Stimulated activated naive B cell treated with anti-CD40 and anti-IgM and Interleukin-4, amounts not matched to agents 10 μg/mL and 1 μg/mL and 100 μg/mL, for 72 hours (primary cell): ENCODE results near the gene USP4.

Source experiments
- ATAC-seq, 2 donors: fragments of 150-1000 bp; cut with Tn5 transposase; replicated peaks; 2 replicates each; pipeline ENCODE4 v1.10.0; 2021; ENCODE audit warnings: moderate library complexity in 1 of 2
- DNase-seq: peaks from one replicate; pipeline ENCODE4 v3.0.0; 2021
- H3K27ac Mint-ChIP-seq: one replicate; pipeline ENCODE4 v1.8.0; 2022; ENCODE audit warnings: mild to moderate bottlenecking, mixed read lengths
- H3K27me3 Mint-ChIP-seq, 2 donors: one replicate each; pipeline ENCODE4 v1.8.0; 2022; ENCODE audit warnings: mixed read lengths in 2 of 2
- H3K36me3 Mint-ChIP-seq, 2 donors: one replicate each; pipeline ENCODE4 v1.8.0; 2022; ENCODE audit warnings: mixed read lengths in 2 of 2, mild to moderate bottlenecking in 1 of 2
- H3K4me1 Mint-ChIP-seq, 2 donors: one replicate each; pipeline ENCODE4 v1.8.0; 2022; ENCODE audit warnings: mixed read lengths in 2 of 2, mild to moderate bottlenecking in 1 of 2
- H3K4me3 Mint-ChIP-seq, 2 donors: one replicate each; pipeline ENCODE4 v1.8.0; 2022; ENCODE audit warnings: mild to moderate bottlenecking in 2 of 2, mixed read lengths in 2 of 2, moderate library complexity in 1 of 2
- H3K9me3 Mint-ChIP-seq, 2 donors: one replicate each; pipeline ENCODE4 v1.8.0; 2022; ENCODE audit warnings: mixed read lengths in 2 of 2, mild to moderate bottlenecking in 1 of 2

Gene USP4

DNA sequence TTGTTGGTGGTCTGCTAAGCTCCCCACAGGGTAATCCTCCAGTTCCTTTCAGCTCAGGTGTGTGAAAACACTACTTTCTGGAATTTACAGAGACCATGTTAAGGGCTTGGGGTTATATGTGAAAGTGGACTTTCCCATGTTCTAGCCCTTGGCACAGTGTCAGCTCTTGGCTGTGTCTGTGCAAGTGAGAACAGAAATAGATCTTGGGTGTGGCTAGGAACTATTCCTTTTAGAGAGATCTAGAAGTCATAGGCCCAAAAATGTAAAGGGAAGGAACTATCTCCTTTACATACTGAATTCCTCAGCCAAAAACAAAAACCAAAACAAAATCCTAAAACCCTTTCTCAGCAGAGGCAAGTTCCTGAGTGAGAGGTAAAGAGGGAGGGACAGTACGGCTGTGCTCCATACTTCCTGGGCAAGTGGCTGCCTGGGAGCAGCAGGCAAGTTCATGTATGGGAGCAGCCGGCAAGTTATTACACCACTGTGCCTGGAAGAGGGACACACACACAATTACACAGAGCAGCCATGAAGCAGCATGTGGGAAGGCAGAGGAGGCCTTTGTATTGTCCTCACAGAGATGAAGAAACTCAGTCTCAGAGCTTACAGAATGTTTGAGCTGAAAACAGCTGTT lies 43.0 kb downstream of the USP4 start:
- Mint-ChIP-seq H3K9me3 (no peaks in the 10 kb centered on the region), H3K4me1 (peaks cover 0 to 4% of the 10 kb centered on the region in 2 donors), H3K27me3 (no peaks in the 10 kb centered on the region), H3K27ac (no peak overlapping the region), H3K4me3 (no peak overlapping the region), H3K36me3 (peaks cover 44 to 53% of the 10 kb centered on the region in 2 donors)
- no peak for DNase-seq
- no peak for ATAC-seq

DNA sequence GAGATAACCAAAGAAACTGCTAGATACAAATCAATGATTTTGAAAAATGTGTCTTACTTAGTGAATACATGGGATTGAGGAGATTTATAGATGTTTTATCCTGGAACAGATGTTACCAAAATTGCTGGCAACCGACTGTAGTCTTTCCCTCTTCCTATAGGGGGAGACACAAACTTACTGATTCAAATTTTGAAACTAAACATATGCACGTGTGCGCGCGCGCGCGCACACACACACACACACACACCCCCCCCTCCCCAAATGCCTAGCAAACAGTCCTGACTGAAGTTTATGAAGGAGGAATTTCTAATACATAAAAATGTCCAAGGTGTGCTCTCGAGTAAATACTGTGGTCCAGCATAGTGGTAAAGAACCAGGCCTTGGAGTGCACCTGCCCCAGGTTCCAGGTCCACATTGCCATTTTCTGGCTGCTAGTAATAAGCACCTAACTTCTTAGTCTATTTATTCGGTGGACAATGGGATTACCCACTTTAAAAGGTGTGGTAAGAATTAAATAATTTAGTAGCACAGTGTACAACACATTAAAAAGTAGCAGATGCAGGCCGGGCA lies 44.3 kb downstream of the USP4 start:
- H3K27me3 Mint-ChIP-seq, result no peaks in the 10 kb centered on the region
- ATAC-seq (no peak), DNase-seq (no peak)
- H3K9me3 Mint-ChIP-seq, result no peaks in the 10 kb centered on the region
- H3K4me3 Mint-ChIP-seq, result no peak overlapping the region
- no peak overlapping the region for H3K27ac Mint-ChIP-seq
- H3K36me3 Mint-ChIP-seq, result peaks cover 40 to 54% of the 10 kb centered on the region in 2 donors
- H3K4me1 Mint-ChIP-seq, result peaks cover 0 to 4% of the 10 kb centered on the region in 2 donors

DNA sequence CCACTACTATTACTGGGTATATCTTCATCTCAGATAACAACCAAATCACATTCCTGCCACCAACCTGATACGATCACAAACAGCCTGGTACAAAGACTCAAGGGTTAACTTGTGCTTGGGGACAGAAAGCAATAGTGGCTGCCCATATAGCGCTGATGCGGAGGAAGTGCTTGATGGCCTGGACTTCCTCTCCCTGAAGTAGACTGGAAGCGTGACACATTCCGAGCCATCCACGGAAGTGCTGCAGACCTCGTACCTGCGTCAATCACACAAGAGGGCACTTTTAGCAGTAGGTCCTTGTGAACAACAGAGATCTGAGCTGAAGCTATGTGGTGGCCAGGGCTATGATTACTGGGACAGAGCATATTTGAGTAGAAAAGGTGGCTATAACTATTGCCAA lies 45.5 kb downstream of the USP4 start:
- no peaks in the 10 kb centered on the region for H3K27me3 Mint-ChIP-seq
- ATAC-seq (no peak), DNase-seq (no peak)
- H3K4me1 Mint-ChIP-seq, result peaks cover 0 to 4% of the 10 kb centered on the region in 2 donors
- H3K27ac Mint-ChIP-seq, result peak overlapping the region; percentile 37
- H3K9me3 Mint-ChIP-seq, result no peaks in the 10 kb centered on the region
- peaks cover 39 to 53% of the 10 kb centered on the region in 2 donors for H3K36me3 Mint-ChIP-seq
- H3K4me3 Mint-ChIP-seq, result no peak overlapping the region

DNA sequence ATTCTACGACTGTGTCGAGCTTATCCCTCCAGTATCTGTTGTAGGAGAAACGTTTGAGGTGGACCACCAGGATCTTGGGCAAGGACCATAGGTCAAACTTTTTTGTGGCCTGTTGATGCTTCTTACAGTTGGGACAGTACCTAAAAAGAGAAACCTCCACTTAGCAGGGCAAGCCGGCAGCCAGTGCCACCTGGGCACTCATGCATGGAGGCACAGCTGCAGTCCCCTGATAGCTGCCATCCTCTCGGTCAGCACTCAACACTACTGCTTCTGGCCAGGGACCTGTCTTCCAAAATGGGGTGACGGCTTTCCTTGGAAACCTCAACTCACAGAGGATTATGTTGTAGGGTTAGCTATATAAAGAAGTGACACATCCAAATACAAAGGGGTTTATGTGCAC lies 55.9 kb downstream of the USP4 start:
- H3K9me3 Mint-ChIP-seq, result no peaks in the 10 kb centered on the region
- H3K4me3 Mint-ChIP-seq, result no peak overlapping the region
- DNase-seq (no peak), ATAC-seq (peak; percentile 71)
- H3K4me1 Mint-ChIP-seq, result peaks cover 13 to 15% of the 10 kb centered on the region in 2 donors
- H3K27ac Mint-ChIP-seq, result peak overlapping the region; percentile 51
- peaks cover 50 to 68% of the 10 kb centered on the region in 2 donors for H3K36me3 Mint-ChIP-seq
- no peaks in the 10 kb centered on the region for H3K27me3 Mint-ChIP-seq

DNA sequence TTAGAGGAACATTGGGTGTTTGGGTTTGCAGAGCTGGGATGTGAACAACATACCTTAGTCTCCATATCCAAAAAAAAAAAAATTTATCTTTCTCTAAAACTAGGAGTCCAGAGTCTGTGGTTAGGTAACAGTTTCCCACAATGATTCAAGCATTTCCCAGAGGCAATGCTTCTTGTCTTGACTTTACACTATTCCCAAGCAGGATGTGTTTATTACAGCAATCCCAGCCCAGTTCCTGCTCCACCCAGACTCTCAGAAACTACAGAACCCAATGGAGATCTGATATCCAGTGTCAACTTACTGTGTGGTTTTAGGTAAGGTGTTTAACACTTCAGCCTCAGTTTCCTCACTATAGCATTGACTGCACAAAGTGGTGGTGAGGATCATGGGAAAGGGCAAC lies 60.5 kb downstream of the USP4 start:
- H3K4me3 Mint-ChIP-seq, result no peak overlapping the region
- H3K9me3 Mint-ChIP-seq, result no peaks in the 10 kb centered on the region
- peaks cover 36 to 47% of the 10 kb centered on the region in 2 donors for H3K36me3 Mint-ChIP-seq
- H3K27ac Mint-ChIP-seq, result peak overlapping the region; percentile 25
- no peak for ATAC-seq
- H3K27me3 Mint-ChIP-seq, result no peaks in the 10 kb centered on the region
- no peak for DNase-seq
- peaks cover 24 to 34% of the 10 kb centered on the region in 2 donors for H3K4me1 Mint-ChIP-seq

DNA sequence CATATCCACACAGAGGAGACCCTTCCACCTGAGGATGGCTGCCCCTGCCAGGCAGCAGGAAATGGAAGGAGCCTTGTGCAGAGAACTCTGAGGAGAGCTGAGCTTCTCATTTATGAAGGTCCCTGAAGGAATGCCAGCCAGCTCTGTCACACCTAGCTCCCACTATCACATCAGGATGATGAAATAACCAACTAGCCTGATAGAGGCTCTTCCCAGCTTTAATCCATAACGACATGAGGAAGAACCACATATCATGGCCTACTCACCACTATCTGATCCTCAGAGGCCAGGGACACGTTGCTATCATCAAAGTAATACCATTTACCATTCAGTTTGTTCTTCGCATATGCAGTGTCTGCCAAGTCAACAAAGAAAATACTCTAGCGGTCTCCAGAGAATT lies 61.3 kb downstream of the USP4 start:
- Mint-ChIP-seq H3K4me1 (peaks cover 19 to 29% of the 10 kb centered on the region in 2 donors), H3K4me3 (no peak overlapping the region), H3K27ac (peak overlapping the region; percentile 31), H3K27me3 (no peaks in the 10 kb centered on the region), H3K36me3 (peaks cover 29 to 40% of the 10 kb centered on the region in 2 donors), H3K9me3 (no peaks in the 10 kb centered on the region)
- DNase-seq, result no peak
- no peak for ATAC-seq

DNA sequence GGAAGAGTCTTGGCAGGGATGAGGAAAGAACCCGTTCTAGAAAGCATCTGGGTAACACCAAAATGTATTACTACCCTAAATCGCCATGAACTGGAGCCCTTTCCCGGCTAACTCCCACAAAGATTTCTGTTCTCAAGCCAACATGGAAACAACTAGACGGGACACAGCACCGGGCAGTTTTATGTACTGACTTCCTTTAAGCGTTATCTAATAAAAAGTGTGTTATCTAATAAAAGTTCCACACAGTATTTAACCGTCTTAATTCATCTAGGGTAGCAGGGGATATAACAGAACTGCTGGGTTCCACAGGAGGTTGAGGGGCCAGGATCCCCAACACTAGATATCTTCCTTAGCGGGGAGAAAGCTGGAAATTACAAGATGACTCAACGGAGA lies 62.5 kb downstream of the USP4 start:
- no peaks in the 10 kb centered on the region for H3K27me3 Mint-ChIP-seq
- peaks cover 19 to 29% of the 10 kb centered on the region in 2 donors for H3K4me1 Mint-ChIP-seq
- H3K36me3 Mint-ChIP-seq, result peaks cover 23 to 34% of the 10 kb centered on the region in 2 donors
- ATAC-seq, result peak in 1 of 2 donors; percentile 3
- H3K27ac Mint-ChIP-seq, result peak overlapping the region; percentile 95
- H3K9me3 Mint-ChIP-seq, result no peaks in the 10 kb centered on the region
- H3K4me3 Mint-ChIP-seq, result peak overlapping the region; percentile 83 to 91
- DNase-seq, result no peak

DNA sequence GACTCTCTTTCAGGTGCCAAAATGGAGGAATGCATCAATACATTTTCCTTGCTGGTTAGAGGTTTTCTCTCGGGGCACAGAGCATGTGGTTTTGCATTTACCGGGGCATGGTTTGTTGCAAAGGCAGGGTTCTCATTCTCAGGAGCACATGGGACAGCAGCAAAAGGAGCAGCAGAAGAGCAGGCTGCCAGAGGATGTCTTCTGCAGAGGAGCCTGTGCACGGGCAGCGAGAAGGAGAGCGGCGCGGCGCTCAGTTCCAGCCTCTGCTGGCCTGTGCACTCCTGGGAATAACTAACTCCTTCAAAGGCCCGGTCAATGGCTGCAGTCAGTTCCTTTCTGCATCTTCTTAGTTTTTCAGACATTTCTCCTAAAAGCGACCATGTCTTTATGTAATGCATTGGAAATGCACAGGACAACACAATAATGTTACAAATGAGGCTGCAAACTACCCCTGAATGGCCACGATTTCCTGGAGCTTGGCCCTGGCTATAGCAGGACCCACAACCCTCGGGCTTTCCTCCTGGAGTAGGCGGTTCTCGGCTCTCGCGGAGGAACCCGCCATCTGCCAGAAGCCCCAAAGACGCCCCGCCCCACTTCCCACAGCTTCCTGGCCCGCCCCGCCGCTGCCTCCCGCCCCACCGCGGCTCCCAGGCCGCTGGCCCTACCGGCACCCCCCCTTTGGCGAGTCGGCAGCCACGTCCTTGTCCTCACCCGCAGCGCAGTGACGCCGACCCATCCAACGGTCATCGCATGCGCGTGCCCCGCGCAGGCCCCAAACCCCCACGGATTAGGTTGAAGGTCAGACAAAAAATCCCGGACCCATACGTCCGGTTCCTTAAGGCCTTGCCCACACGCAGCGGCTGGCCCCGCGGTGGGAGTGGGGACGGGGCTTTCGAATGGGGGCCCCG lies 63.1 kb downstream of the USP4 start, which contains the start of gene C3orf62:
Gene C3orf62 (minus strand): TSS at position 758 of the 908 bp plus-strand sequence. CDS start 360 bp downstream, at position 398.
- Mint-ChIP-seq H3K27ac (peak within 1 kb of the TSS; percentile 95), H3K4me1 (peaks cover 19 to 29% of the 10 kb centered on the region in 2 donors), H3K4me3 (peak within 1 kb of the TSS; percentile 83 to 91), H3K36me3 (peaks cover 19 to 32% of the 10 kb centered on the region in 2 donors), H3K9me3 (no peaks in the 10 kb centered on the region), H3K27me3 (no peaks in the 10 kb centered on the region)
- peak; percentile 87 to 88 for ATAC-seq
- DNase-seq, result peak; percentile 69

DNA sequence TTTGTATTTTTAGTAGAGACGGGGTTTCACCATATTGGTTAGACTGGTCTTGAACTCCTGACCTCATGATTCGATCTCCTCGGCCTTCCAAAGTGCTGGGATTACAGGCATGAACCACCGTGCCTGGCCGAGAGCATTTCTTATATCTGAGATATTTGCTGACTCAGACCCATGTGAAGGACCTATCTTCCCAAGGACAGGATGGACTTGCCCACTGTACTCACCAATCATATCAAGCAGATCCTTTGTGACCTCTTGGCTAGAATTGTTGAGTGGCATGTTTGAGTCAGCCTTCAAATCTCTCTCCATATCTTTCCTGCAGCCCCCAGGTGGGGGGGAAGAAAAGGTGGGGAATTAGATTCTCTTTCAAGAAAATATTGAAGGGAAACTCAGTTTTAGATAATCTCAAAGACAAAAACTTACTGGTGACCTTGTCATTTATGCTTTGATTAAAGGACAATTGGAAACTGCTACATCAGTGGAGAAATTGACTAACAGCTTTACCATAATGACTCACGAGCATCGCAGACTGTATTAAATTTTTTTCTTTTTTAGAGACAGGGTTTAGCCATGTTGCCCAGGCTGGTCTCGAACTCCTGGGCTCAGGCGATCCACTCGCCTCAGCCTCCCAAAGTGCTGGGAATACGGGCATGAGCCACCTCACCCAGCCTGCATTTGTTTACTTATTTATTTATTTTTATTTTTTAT lies 65.9 kb downstream of the USP4 start:
- DNase-seq, result no peak
- Mint-ChIP-seq H3K4me1 (peaks cover 19 to 29% of the 10 kb centered on the region in 2 donors), H3K27ac (no peak overlapping the region), H3K9me3 (no peaks in the 10 kb centered on the region), H3K27me3 (no peaks in the 10 kb centered on the region), H3K36me3 (peaks cover 17 to 24% of the 10 kb centered on the region in 2 donors), H3K4me3 (no peak overlapping the region)
- ATAC-seq, result no peak

DNA sequence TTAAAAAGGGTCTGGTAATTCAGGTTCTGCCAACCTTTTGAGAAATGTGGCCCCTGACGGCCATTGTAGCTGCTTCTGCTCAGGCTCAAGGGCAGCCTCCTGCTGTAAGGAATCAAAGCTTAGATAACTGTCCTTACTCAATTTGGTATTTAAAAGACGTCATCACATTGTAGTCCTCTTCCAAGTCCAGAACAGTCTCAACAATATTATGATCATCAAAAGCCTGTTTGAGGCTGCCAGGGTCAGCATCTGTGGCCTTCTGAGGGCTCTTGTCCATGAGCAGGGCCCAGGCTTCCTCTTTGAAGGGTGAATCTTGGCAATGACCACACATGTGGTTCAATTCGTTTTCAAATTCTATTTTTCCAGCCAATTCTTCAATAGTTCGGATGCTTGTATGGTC lies 68.8 kb downstream of the USP4 start:
- H3K4me1 Mint-ChIP-seq, result peaks cover 3 to 6% of the 10 kb centered on the region in 2 donors
- no peak overlapping the region for H3K27ac Mint-ChIP-seq
- H3K27me3 Mint-ChIP-seq, result no peaks in the 10 kb centered on the region
- no peak overlapping the region for H3K4me3 Mint-ChIP-seq
- no peak for ATAC-seq
- no peaks in the 10 kb centered on the region for H3K9me3 Mint-ChIP-seq
- no peak for DNase-seq
- H3K36me3 Mint-ChIP-seq, result peaks cover 14 to 21% of the 10 kb centered on the region in 2 donors

DNA sequence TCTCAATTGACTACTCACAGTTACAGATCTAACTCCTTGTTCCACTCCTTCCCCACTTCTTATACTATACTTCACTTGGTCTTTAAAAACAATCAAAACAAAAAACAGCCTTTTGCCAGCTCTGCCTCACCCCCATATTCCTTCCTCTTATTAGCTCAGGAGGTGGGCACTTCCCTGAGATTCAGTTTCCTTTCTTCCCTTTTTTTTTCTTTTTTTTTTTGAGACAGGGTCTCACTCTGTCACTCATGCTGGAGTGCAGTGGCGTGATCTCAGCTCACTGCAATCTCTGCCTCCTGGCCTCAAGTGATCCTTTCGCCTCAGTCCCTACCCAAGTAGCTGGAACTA lies 69.7 kb downstream of the USP4 start:
- Mint-ChIP-seq H3K4me3 (no peak overlapping the region), H3K9me3 (no peaks in the 10 kb centered on the region), H3K4me1 (no peaks in the 10 kb centered on the region), H3K36me3 (peaks cover 14 to 18% of the 10 kb centered on the region in 2 donors), H3K27ac (no peak overlapping the region), H3K27me3 (no peaks in the 10 kb centered on the region)
- no peak for ATAC-seq
- no peak for DNase-seq

DNA sequence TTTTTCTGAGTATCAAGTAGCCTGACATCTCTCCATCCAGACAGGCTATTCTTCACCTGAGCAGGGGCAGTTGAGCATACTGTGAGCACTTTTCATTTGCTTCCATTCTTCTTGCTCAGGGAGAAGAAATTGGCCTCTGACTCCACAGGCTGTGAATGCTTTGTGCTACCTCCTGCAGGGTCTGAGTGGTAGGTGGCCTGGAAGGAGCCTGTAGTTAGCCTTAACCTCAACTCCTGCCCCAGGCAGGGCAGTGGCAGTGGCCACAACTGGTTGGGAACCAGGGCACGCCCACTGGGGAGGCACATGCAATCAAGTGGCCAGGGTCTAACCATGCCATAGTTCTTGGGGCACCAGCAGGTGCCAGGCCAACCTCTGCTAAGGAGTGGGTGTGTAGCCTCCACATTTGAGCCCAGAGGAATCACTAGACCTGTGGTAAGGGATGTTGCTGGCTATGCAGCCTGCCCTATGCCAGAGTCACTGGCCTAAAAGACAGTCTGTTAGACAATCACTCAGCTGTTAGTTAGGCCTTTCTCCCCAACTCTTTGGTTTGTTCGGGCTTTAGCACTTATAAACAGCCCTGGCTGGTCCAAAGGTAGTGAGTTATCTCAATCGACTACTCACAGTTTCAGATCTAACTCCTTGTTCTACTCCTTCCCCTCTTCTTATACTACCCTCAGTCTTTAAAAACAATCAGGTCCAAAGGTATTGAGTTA lies 70.3 kb downstream of the USP4 start:
- Mint-ChIP-seq H3K9me3 (no peaks in the 10 kb centered on the region), H3K27ac (no peak overlapping the region), H3K4me1 (no peaks in the 10 kb centered on the region), H3K36me3 (peaks cover 14 to 18% of the 10 kb centered on the region in 2 donors), H3K27me3 (no peaks in the 10 kb centered on the region), H3K4me3 (no peak overlapping the region)
- ATAC-seq, result no peak
- DNase-seq, result no peak

DNA sequence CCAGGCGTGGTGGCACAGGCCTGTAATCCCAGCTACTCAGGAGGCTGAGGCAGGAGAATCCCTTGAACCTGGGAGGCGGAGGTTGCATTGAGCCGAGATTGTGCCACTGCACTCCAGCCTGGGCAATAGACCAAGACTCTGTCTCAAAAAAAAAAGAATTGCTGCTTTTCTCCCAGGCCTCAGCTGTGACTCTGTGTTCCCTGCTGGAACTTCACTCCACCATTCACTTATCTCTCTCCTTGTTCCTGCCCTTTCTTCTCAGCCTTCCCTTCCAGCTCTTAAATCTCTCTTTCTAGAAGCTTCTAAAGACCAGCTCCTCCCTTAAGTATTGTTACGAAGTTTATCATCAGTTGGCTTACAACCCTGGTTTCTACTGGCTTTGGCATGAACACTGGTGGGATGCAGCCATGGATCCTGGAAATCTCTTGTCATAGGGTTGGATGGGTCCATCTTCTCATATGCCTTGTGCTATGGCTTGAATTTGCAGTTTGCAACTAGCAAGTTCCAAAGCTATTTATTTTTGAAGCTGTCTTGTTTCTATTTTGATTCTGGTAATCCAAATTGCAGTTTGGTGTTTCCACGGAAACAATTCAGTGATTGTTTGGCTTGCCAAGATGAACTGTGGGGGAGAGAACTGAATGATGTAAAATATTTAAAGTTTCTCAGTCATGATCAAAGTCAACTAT lies 73.3 kb downstream of the USP4 start:
- Mint-ChIP-seq H3K4me3 (no peak overlapping the region), H3K27ac (no peak overlapping the region), H3K4me1 (no peaks in the 10 kb centered on the region), H3K9me3 (no peaks in the 10 kb centered on the region), H3K27me3 (no peaks in the 10 kb centered on the region), H3K36me3 (peaks cover 12 to 14% of the 10 kb centered on the region in 2 donors)
- DNase-seq (no peak), ATAC-seq (no peak)
